HEK293T (cell line): ENCODE measurements around the gene DCAF8.

Experiments used
- CTCF ChIA-PET: fragments of 350-600 bp; formaldehyde crosslinking; extraction: SDS; loops from one replicate; lab custom pipeline; 2021; ENCODE audit warnings: antibody characterized with exemption, inconsistent platforms; lab: Yijun Ruan, JAX
- POLR2A ChIA-PET: fragments of 350-600 bp; formaldehyde crosslinking; extraction: SDS; loops from one replicate; lab custom pipeline; 2020; ENCODE audit warnings: antibody characterized with exemption, inconsistent platforms; lab: Yijun Ruan, JAX
- DNase-seq: peaks from one replicate; pipeline ENCODE4 v3.0.0; 2012; ENCODE audit warnings: mixed read lengths; ENCODE audit errors: extremely low spot score
- ARNT ChIP-seq: fragments of 450-650 bp; IDR thresholded peaks from 2 replicates; pipeline ENCODE4 v1.6.1; 2017; ENCODE audit warnings: mild to moderate bottlenecking
- BHLHE40 ChIP-seq: fragments of 450-650 bp; IDR thresholded peaks from 2 replicates; pipeline ENCODE4 v1.6.1; 2016; ENCODE audit warnings: mild to moderate bottlenecking, moderate library complexity, borderline replicate concordance
- CTBP1 ChIP-seq: fragments of 450-650 bp; IDR thresholded peaks from 2 replicates; pipeline ENCODE4 v1.6.1; 2016; ENCODE audit warnings: borderline replicate concordance
- ELF4 ChIP-seq: fragments of 450-650 bp; IDR thresholded peaks from 2 replicates; pipeline ENCODE4 v1.6.1; 2017; ENCODE audit warnings: antibody characterized with exemption
- FOXA1 ChIP-seq: fragments of 450-650 bp; IDR thresholded peaks from 2 replicates; pipeline ENCODE4 v1.6.1; 2016; ENCODE audit warnings: mild to moderate bottlenecking
- FOXK2 ChIP-seq: fragments of 450-650 bp; IDR thresholded peaks from 2 replicates; pipeline ENCODE4 v1.6.1; 2016; ENCODE audit warnings: mild to moderate bottlenecking
- FOXM1 ChIP-seq: fragments of 450-650 bp; IDR thresholded peaks from 2 replicates; pipeline ENCODE4 v1.6.1; 2017; ENCODE audit warnings: mild to moderate bottlenecking, borderline replicate concordance
- HDGF ChIP-seq: fragments of 450-650 bp; IDR thresholded peaks from 2 replicates; pipeline ENCODE4 v1.6.1; 2017; ENCODE audit warnings: antibody characterized with exemption, borderline replicate concordance
- L3MBTL2 ChIP-seq: fragments of 450-650 bp; conservative IDR thresholded peaks from 2 replicates; pipeline ENCODE4 v1.6.1; 2016; ENCODE audit warnings: mild to moderate bottlenecking
- LEF1 ChIP-seq: fragments of 450-650 bp; IDR thresholded peaks from 2 replicates; pipeline ENCODE4 v1.6.1; 2017; ENCODE audit warnings: mild to moderate bottlenecking, borderline replicate concordance
- NFRKB ChIP-seq: fragments of 450-650 bp; IDR thresholded peaks from 2 replicates; pipeline ENCODE4 v1.6.1; 2016; ENCODE audit warnings: mild to moderate bottlenecking, moderate library complexity
- PKNOX1 ChIP-seq: fragments of 450-650 bp; IDR thresholded peaks from 2 replicates; pipeline ENCODE4 v1.6.1; 2016
- SP1 ChIP-seq: fragments of 450-650 bp; IDR thresholded peaks from 2 replicates; pipeline ENCODE4 v1.6.1; 2017
- SUZ12 ChIP-seq: fragments of 450-650 bp; IDR thresholded peaks from 2 replicates; pipeline ENCODE4 v1.6.1; 2016; ENCODE audit warnings: mild to moderate bottlenecking
- TARDBP ChIP-seq: fragments of 450-650 bp; IDR thresholded peaks from 2 replicates; pipeline ENCODE4 v1.6.1; 2016
- ZNF384 ChIP-seq: fragments of 450-650 bp; IDR thresholded peaks from 2 replicates; pipeline ENCODE4 v1.6.1; 2016

DCAF8 gene

GRCh38 chr1:160168609-160169369 lies 93.6 kb downstream of the DCAF8 start:
- no peak for DNase-seq
- no peak for TF ChIP-seq SP1
- no peak for TF ChIP-seq LEF1
- POLR2A ChIA-PET, result no interaction called here
- CTCF ChIA-PET, result interaction anchor here (0.7 kb wide), 2 partner anchors 246 to 248 kb away, joined by 4 to 9 read pairs; no protein-coding TSS in a partner anchor

GRCh38 chr1:160168016-160168415 lies 94.3 kb downstream of the DCAF8 start:
- DNase-seq, result no peak
- TF ChIP-seq NFRKB (no peak), FOXM1 (no peak), BHLHE40 (no peak), SP1 (no peak), SUZ12 (no peak), ELF4 (no peak), TARDBP (no peak), PKNOX1 (no peak), HDGF (no peak), LEF1 (no peak), ZNF384 (no peak), FOXA1 (no peak), CTBP1 (no peak), FOXK2 (no peak), L3MBTL2 (no peak), ARNT (no peak)
- ChIA-PET POLR2A (no interaction called here), CTCF (interaction anchor here (0.7 kb wide), 1 partner anchor 245 kb away, joined by 9 read pairs; no protein-coding TSS in a partner anchor)

GRCh38 chr1:160167580-160167979 lies 94.8 kb downstream of the DCAF8 start:
- POLR2A ChIA-PET, result no interaction called here
- DNase-seq, result peak; percentile 36

GRCh38 chr1:160167056-160167455 lies 95.3 kb downstream of the DCAF8 start:
- ChIA-PET CTCF (interaction anchor here (0.8 to 1.3 kb wide), 2 partner anchors 26 to 85 kb away, joined by 3 to 4 read pairs; no protein-coding TSS in a partner anchor), POLR2A (no interaction called here)
- DNase-seq, result no peak
- TF ChIP-seq CTBP1 (no peak), ELF4 (no peak), L3MBTL2 (no peak), FOXK2 (no peak), FOXA1 (no peak), FOXM1 (no peak), BHLHE40 (no peak), ARNT (no peak), SP1 (no peak), ZNF384 (no peak), LEF1 (no peak), NFRKB (no peak), HDGF (no peak), SUZ12 (no peak), PKNOX1 (no peak)

More at GRCh38 chr1:160167580-160167979, 94.8 kb downstream of the DCAF8 start:
- TF ChIP-seq ZNF384 (no peak), FOXM1 (no peak), SP1 (no peak), SUZ12 (no peak)
- CTCF ChIA-PET, result interaction anchor here (0.8 to 1.3 kb wide), 2 partner anchors 26 to 85 kb away, joined by 3 to 4 read pairs; no protein-coding TSS in a partner anchor

GRCh38 chr1:160166166-160166868 lies 96.0 kb downstream of the DCAF8 start:
- TF ChIP-seq ZNF384, result no peak
- no peak for TF ChIP-seq PKNOX1
- TF ChIP-seq SP1, result no peak
- TF ChIP-seq ELF4, result no peak
- TF ChIP-seq CTBP1, result no peak
- TF ChIP-seq FOXK2, result no peak
- no peak for TF ChIP-seq HDGF
- no peak for TF ChIP-seq NFRKB
- no peak for TF ChIP-seq FOXM1
- no peak for TF ChIP-seq L3MBTL2
- no peak for TF ChIP-seq TARDBP
- no peak for TF ChIP-seq ARNT
- TF ChIP-seq LEF1, result no peak
- no peak for TF ChIP-seq FOXA1
- TF ChIP-seq BHLHE40, result no peak
- TF ChIP-seq SUZ12, result no peak
- POLR2A ChIA-PET, result no interaction called here
- no peak for DNase-seq
- CTCF ChIA-PET, result interaction anchor here (1.3 kb wide), 1 partner anchor 86 kb away, joined by 3 read pairs; no protein-coding TSS in a partner anchor
